ENCODE measurements around the gene C1orf53. TPM values are rescaled to one million over a fixed set of nuclear protein-coding genes. Genes with fewer than 3 reads are reported as not detected.
"Not testable (repeated sequence)": the region's sequence is repeated elsewhere in the genome, so short reads cannot be mapped to it uniquely, and the experiment has no call there.

The C1orf53 gene
- total RNA-seq, result 10 to 100 TPM in 1 of 4 donors, 1 to 10 TPM in 2, under 1 TPM in 1; 0.83 to 10.2 (median 2.9) TPM

- TF ChIP-seq CTCF (IDR thresholded peaks at IDR 0.05), result no peak
- no peak for TF ChIP-seq POLR2A (IDR thresholded peaks at IDR 0.05)
- peak within 1 kb of the TSS; percentile 53 for H3K4me3 ChIP-seq (ENCODE audit: low read depth, poor library complexity, severe bottlenecking)
- intact Hi-C loops (cut with DNase I; ENCODE audit: low total_unique reads), result no loop called here
- peak; percentile 67 to 94 for DNase-seq (ENCODE audit: low spot score in 2 of 2)
- WGBS, 2 donors, result 0 to 1% methylated on average over 24 to 27 of the region's 90 CpGs
Observed at GRCh38 chr1:197902454-197903195, at the start of gene C1orf53. Gene C1orf53 (plus strand): TSS chr1:197902630. CDS start chr1:197902650, 20 bp downstream.

GRCh38 chr1:197855751-197856150, 46.7 kb upstream of the C1orf53 start:
- H3K4me3 ChIP-seq (ENCODE audit: low read depth, poor library complexity, severe bottlenecking); intact Hi-C loops (cut with DNase I; ENCODE audit: low total_unique reads); DNase-seq (ENCODE audit: low spot score in 2 of 2): not testable (repeated sequence)
- WGBS, 2 donors, result 75 to 88% methylated on average over 2 of the region's 2 CpGs

GRCh38 chr1:197857477-197857876, 45.0 kb upstream of the C1orf53 start:
- no peak for DNase-seq (ENCODE audit: low spot score in 2 of 2)
- TF ChIP-seq POLR2A (IDR thresholded peaks at IDR 0.05) (no peak), CTCF (IDR thresholded peaks at IDR 0.05) (no peak)
- intact Hi-C loops (cut with DNase I; ENCODE audit: low total_unique reads), result no loop called here
- WGBS, 2 donors, result 80 to 81% methylated on average over 2 of the region's 2 CpGs
- no peak overlapping the region for H3K4me3 ChIP-seq (ENCODE audit: low read depth, poor library complexity, severe bottlenecking)

- no peak for DNase-seq (ENCODE audit: low spot score in 2 of 2)
- H3K4me3 ChIP-seq (ENCODE audit: low read depth, poor library complexity, severe bottlenecking), result no peak overlapping the region
- TF ChIP-seq POLR2A (IDR thresholded peaks at IDR 0.05) (no peak), CTCF (IDR thresholded peaks at IDR 0.05) (no peak)
- WGBS, 2 donors, result 91 to 93% methylated on average over 1 of the region's 1 CpG
- intact Hi-C loops (cut with DNase I; ENCODE audit: low total_unique reads), result no loop called here
Observed at GRCh38 chr1:197859024-197859423, 43.4 kb upstream of the C1orf53 start.

- WGBS, 2 donors, result 75 to 83% methylated on average over 3 of the region's 3 CpGs
- TF ChIP-seq POLR2A (IDR thresholded peaks at IDR 0.05) (no peak), CTCF (IDR thresholded peaks at IDR 0.05) (no peak)
- intact Hi-C loops (cut with DNase I; ENCODE audit: low total_unique reads), result no loop called here
- DNase-seq (ENCODE audit: low spot score in 2 of 2), result no peak
- no peak overlapping the region for H3K4me3 ChIP-seq (ENCODE audit: low read depth, poor library complexity, severe bottlenecking)
Observed at GRCh38 chr1:197862221-197862620, 40.2 kb upstream of the C1orf53 start.

- no peak for DNase-seq (ENCODE audit: low spot score in 2 of 2)
- H3K4me3 ChIP-seq (ENCODE audit: low read depth, poor library complexity, severe bottlenecking), result no peak overlapping the region
- TF ChIP-seq CTCF (IDR thresholded peaks at IDR 0.05), result no peak
- TF ChIP-seq POLR2A (IDR thresholded peaks at IDR 0.05), result no peak
- intact Hi-C loops (cut with DNase I; ENCODE audit: low total_unique reads), result no loop called here
Observed at GRCh38 chr1:197862671-197863070, 39.8 kb upstream of the C1orf53 start.
